Stimulated activated CD4-positive, alpha-beta T cell treated with anti-CD3 and anti-CD28 coated beads, Interleukin-2, amount 100 ng/mL, for 4 hours (primary cell): Measurements from ENCODE around the gene CEP20.

Experiments
- DNase-seq: peaks from one replicate; pipeline ENCODE4 v3.0.0-alpha.2; 2020; ENCODE audit warnings: low read depth

The CEP20 gene

DNA sequence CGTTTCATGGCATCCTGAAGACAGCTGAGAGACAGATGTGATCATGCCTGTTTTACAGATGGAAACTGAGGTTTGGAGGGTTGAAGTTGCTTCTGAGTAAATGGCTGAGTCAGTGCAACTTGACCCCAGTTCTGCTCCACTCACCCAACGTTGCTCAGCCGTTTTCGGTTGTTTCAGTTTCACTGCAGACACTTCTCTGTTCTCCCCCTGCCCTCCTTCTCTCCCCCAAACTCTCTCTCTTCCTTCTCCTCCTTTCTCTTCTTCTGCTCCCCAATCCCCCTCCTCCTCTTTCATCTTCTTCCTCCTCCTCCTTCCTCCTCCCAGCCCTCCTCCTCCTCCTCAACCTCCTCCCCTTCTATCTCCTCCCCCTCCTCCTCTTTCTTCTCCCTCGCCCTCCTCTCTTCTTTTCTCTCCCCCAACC, 9.4 kb upstream of the CEP20 start:
- DNase-seq = no peak

DNA sequence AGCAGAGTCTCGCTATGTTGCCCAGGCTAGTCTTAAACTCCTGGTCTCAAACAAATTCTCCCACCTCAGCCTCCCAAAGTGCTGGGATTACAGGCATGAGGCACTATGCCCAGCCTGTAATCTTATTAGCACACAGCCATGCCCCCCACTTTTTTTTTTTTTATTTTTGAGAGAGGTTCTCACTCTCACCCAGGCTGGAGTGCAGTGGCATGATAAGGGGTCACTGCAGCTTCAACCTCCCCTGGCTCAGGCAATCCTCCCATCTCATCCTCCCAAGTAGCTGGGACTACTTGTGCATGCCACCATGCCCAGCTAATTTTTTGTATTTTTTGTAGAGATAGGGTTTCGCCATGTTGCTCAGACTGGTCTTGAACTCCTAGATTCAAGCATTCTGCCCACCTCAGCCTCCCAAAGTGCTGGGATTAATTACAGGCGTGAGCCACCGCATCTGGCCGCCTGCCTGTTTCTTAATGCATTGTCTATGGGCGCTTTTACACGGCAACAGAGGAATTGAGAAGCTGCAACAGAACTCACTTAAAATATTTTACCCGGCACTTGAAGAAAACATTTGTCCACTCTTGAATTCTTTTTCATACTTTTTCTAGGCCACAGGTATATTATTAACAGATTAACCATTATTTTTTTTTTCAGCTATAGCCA, 8.8 kb upstream of the CEP20 start:
- DNase-seq = no peak

DNA sequence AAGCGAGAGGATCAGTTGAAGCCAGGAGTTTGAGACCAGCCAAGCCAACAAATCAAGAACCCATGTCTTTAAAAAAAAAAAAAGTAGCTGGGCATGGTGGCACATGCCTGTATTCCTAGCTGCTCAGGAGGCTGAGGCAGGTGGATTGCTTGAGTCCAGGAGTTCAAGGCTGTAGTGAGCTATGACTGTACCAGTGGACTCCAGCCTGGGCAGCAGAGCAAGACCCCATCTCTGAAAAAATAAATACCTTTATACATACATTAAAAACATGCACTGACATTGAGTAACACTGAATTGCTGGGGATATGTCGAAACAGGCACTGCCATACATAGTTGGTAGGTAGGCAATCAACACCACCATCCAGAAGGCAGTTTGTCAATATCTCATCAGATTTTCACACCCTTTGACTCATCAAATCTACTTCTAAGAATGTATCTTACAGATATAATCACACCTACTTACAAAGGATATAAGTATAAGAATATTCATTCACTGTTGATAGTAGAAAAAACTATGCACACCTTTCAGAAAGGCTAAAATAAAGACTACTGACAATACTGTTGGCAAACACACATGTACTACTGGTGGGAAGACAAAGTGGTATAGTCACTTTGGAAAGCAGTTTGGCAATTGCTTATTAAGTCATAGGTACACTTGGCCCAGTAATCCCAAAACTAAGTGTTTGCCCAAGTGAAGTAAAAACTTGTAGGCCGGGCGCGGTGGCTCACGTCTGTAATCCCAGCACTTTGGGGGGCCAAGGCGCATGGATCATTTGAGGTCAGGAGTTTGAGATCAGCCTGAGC, 6.4 kb upstream of the CEP20 start:
- no peak for DNase-seq

DNA sequence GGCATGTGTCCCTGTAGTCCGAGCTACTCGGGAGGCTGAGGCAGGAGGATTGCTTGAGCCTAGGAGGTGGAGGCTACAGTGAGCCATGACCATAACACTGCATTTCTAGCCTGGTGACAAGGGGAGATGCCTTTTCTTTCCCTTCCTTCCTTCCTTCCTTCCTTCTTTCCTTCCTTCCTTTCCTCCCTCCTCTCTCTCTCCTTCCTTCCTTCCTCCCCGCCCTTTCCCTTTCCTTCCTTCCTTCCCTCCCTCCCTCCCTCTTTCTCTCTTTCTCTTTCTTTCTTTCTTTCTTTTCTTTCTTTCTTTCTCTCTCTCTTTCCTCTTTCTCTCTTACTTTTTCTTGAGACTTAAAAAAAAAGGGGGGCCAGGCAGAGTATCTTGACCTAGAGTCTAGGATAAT, 3.1 kb upstream of the CEP20 start:
- no peak for DNase-seq

DNA sequence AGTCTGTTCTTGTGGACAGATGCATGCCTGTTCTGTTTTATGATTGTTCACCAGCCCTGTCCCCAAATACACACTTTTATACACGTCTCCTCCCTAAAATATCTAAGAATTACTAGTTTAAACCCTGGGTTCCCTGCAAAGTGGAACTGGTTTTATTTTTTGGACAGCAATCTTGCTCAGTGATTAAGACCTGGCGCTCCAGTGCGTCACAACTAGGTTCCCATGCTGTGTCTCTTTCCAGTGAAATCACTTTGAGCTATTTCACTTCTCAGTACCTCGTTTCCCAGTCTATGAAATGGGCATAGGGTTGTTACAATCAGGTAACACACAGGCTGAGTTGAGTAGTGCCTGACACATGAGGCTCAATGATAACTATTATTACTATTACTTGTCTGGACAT, 1.1 kb downstream of the CEP20 start:
- DNase-seq = no peak

DNA sequence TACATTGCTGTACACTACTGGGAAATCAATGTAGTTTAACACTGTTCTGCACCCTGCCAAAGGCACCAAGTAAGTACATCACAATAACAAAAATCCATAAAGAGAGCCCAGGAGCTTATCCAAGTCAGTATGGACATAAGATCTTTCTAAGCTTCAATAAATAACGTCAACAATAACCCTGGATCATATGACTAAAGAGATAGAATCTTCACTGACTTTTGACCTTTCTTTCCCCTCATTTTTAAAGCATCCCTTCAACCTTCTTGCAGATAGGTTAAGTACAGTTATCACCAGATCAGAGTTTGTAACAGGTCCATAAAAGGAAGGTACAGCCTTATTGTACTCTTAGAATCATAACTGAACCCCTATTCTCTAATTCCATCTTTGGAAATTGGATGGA, 2.3 kb downstream of the CEP20 start:
- DNase-seq = no peak

DNA sequence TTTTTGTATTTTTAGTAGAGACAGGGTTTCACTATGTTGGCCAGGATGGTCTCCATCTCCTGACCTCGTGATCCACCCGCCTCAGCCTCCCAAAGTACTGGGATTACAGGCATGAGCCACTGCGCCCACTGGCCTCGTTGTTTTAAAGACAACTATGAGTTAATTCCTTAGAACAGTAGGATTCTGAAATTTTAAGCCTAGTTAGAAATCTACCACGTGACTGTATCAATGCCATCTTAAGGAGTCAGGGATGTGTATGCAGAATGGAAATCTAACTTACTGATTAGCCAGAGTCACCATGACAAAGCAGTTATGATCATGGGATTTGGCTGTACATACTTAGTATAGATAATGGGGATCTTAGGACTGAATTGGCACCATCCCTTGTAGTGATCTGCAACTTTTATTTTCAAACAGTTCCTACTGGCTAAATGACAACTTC, 2.8 kb downstream of the CEP20 start:
- DNase-seq = no peak

DNA sequence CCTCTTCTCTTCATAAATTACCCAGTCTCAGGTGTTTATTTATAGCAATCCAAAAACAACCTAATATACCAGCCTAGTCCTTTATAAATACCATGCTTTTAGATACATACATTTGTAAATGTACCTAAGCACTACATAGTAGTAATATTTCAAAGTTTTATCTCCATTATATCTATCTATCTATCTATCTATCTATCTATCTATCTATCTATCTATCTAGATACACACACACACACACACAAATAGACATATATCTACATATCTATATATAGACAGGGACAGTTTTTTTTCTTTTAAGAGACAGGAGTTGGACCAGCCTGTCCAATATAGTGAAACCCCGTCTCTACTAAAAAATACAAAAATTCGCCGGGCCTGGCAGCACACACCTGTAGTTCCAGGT, 5.8 kb downstream of the CEP20 start:
- DNase-seq = no peak

DNA sequence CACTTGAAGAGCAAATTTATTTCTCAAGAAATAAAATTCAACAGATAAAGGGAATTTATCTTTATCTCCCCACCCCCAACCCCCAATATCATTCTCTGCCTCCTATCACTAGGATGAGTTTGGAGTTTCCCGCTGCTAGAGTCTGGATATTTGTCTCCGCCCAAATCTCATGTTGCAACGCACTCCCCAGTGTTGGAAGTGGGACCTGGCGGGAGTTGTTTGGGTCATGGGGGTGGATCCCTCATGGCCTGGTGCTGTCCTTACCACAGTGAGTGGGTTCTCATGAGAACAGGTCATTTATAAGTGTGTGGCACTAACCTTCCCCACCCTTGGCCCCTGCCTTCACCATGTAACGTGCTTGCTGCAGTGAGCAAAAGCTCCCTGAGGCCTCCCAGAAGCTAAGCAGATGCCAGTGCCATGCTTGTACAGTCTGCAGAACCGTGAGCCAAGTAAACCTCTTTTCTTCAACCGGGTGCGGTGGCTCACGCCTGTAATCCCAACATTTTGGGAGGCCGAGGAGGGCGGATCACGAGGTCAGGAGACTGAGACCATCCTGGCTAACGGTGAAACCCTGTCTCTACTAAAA, 6.5 kb downstream of the CEP20 start:
- DNase-seq = no peak

DNA sequence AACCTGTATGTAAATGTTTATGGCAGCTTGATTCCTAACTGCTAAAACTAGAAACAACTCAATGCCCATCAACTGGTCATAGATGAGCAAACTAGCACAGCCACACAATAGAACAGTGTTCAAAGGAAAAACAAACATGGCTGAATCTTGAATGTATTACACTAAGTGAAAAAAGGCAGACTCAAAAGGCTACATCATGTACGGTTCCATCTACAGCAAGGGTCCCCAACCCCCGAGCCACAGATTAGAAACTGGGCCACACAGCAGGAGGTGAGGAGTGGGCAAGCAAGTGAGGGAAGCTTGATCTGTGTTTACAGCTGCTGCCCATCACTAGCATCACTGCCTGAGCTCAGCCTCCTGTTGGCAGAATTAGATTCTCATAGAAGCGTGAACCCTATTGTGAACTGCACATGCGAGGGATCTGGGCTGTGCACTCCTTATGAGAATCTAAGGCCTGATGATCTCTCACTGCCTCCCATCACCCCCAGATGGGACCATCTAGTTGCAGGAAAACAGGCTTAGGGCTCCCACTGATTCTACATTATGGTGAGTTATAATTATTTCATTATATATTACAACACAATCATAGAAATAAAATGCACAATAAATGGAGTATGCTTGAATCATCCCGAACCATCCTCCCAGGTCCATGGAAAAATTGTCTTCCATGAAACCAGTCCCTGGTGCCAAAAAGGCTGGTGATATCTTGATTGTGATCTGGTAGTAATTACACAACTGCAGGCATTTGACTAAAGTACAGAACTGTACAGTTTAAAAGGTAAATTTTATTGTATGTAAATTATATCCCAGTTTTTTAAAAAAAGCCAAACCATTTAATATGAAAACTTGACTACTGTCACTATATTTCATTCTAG, 7.7 kb downstream of the CEP20 start:
- no peak for DNase-seq

DNA sequence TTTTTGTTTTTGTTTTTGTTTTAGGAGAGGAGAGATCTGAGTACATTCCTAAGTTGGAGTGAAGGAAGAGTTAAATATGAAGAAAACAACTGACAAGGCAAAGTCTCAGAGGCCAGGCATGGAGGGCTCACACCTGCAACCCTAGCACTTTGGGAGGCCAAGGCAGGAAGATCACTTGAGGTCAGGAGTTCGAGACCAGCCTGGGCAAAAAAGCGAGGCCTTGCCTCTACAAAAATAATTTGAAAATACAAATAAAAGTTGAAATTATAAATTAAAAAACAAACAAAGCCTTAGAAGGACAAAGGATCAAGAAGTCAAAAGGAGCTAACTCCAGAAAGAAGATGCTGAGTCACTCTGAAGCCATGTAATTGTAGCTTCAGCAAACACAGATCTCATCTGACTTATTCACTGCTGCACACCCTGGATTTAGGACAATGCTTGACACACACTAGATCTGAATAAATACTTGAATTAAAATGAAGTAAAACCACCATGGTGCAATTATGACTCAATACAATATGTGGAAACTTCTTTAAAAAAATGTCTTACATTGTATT, 9.1 kb downstream of the CEP20 start:
- no peak for DNase-seq

DNA sequence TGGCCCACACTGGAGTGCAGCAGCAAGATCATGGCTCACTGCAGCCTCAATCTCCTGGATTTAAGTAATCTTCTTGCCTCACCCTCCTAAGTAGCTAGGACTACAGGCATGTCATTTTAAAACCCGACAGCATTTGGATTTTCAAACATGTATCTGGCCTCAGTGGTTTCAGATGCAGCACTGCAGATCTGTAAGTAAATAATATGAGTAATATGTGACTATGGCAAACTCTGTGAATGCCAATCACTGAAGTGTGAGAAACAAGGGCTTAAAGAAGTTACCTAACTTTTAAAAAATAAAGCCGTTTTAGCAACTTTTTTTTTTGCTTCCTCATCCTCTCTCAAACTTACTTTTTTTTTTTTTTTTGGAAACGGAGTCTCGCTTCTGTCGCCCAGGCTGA, 11.9 kb downstream of the CEP20 start:
- no peak for DNase-seq

DNA sequence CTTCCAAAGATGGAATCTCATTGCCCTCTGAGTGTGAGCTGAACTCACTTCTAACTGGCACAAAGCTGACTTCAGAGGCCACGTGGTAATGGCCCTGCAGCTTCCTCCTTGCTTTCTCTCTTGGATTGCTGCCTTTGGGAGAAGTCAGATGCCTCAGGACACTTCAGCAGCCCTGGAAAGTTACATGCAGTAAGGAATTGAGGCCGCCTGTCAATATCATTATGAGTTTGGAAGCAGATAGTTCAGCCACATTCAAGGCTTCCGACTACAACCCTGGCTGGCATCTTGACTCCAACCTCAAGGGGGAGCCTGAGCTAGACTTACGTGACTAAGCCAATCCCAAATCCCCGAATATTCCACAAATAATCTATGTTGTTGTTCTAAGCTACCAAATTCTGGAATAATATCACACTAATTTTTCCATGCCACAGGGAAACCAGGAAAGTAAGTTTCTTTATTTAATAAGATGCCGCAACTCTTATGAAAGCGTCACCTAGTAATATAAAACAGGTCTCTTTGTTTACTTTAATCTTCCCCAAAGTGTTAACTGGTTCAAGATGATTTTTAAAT, 13.6 kb downstream of the CEP20 start:
- no peak for DNase-seq

DNA sequence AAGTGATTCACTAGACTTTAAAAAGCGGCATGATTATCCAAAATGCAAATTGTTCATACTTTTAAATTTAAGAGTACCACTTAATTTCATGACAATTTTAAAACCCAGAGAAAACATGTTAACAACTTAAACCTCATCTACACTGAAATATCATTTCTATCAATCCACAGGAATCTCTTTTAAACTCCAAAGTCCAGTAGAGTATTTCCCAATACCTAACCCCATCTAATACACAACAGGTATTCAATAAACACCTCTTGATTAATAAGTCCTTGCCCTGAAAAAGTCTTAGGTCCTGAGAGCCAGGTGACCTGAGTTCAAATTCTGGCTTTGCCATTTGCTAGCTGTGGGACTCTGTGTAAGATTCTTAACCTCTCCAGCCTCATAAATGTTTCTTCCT, 14.7 kb downstream of the CEP20 start:
- DNase-seq = no peak

DNA sequence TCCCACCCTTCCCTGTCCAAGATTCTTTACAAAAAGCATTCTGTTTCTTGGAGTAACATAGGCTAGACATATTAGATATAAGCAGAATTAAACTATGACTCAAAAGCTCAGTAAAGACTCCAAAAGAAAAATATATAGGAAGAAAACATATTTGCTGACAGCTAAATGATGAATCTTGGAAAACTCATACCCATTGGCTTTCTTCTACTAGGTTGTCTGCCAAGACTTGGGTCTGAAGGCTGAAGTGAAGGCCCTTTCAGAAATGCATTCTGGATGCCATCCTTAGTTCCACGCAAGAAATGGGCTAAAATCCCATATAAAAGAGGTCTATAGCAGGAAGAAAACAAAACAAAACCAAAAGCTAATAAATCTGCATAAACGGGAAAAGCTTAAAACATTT, 15.1 kb downstream of the CEP20 start:
- no peak for DNase-seq

DNA sequence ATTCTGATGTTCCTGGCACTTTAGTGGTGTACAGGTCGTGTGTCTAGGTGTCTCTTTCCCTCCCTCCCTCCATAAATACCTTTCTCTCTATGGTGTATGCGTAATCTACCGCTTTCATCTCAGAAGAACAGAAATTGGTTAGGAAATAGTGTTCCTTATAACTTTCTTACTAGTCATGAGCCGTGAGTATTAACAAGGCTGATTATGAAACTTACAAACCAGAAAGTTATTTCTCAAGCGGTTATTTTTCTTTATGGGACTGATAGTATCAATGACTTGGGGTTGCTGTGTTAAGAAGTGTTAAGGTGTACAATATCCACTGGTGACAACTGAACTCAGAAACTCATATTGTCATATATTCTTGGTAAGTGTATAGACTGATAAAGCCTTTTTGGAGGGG, 18.4 kb downstream of the CEP20 start:
- no peak for DNase-seq

DNA sequence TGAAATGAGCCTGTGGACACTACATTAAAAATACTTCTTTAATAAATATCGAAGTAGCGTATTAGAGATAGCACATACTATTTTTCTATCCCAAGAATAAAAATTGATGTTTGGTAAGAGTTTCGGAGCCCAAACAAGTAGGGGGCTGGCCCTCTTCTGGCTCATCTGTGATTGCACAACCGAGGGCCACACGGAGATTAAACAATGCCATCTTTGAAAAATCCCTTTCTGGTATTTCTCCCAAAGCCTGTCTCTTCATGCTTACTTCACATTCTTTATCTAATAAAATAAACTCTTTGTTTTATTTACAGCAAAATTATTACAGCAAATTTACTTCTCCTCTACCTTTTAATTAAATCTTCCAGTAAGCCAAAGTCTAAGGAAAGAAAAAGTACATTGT, 22.0 kb downstream of the CEP20 start:
- DNase-seq = no peak

DNA sequence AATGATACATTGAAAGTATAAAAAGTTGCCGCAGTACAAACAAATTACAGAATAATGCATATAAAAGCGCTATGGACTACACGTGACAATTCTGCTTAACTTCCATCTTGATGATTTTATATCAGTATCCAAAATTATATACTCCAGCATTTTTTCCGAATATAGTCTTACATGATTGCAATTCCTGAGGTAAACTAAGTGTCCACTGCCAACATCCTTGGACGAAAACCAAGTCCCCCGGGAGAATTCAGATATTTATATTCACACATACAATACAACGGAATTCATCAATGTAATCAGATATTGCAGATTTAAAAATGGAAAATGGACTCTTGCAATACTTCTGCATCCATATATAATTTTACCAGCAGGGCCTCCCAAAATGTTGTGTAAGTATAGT, 22.7 kb downstream of the CEP20 start:
- no peak for DNase-seq

DNA sequence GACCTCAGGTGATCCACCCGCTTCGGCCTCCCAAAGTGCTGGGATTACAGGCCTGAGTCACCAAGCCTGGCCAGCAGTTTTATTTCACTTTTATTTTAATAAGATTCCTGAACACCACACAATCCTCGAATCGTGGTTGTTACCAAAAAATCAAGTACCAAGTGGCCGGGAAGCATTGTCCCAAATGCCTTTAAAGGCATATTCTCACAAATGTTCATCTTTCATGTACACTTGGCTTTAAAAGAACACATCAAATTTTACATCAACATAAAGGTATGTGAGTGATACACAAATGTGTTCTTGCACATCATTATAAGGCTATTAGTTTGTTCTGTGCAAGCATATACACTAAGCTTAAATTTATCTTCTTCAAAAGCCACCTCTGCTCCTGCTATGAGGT, 23.5 kb downstream of the CEP20 start:
- no peak for DNase-seq

DNA sequence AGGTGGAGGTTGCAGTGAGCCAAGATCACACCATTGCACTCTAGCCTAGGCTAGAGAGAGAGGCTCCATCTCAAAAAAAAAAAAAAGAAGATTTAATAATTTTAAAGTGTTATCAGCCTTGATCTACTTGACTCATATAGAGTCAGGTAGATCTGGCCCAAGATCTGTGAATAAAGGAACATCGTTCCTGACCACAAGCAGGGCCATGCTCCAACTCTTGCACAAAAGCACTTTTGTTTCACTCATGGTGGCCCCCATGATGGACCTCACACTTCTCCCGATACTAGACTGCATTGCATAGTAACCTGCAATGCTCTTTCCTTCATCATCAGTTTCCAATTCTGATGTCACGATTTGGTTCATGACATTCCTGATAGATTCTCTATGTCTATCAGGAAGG, 26.4 kb downstream of the CEP20 start:
- DNase-seq = no peak

DNA sequence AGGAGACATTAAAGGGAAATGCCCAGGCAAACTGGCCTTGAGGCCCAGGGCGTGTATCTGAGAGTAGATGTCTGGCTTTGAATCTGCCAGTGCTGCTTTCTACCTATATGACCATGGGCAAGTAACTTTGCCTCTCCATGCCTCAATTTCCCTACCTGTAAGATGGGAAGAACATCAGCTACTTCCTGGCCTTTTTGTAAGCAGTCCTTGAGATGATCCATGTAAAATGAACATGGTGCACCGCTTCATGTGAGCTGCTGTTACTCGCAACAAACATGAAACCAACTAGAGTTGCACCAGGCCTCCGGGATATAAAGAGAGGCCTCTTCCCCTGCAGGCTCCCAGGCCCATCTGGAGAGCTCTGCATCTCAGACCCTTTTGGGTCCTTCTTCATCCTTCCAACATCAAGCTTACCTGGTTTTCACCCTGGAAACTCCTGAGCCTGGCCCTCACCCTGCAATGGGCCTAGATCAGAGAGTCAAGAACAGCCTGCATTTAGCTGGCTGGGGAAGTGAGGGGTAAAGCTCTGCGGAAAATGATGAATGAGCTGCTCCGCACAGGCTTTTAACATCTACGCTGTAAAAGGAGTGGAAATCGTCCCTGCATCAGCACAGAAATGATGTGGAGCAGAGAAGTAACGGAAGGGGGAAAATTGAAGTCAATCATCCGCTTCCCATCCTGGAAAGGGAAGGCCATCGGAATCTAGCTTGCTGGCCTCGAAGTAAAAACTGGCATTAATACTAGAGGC, 29.3 kb downstream of the CEP20 start:
- no peak for DNase-seq
